T-helper 1 cell treated with Interleukin-12 subunit alpha and Interleukin-12 subunit beta and Interleukin-4 antibody, amounts not matched to agents 30 μg/mL and 1 μg/mL, for 36 hours (primary cell): Measurements from ENCODE around the gene VAV2.

Source experiments
- H3K27ac Mint-ChIP-seq: one replicate; pipeline ENCODE4 v1.8.0; 2021; ENCODE audit warnings: mild to moderate bottlenecking, mixed read lengths
- H3K27me3 Mint-ChIP-seq: one replicate; pipeline ENCODE4 v1.8.0; 2021; ENCODE audit warnings: low read depth, mixed read lengths
- H3K36me3 Mint-ChIP-seq: one replicate; pipeline ENCODE4 v1.8.0; 2021; ENCODE audit warnings: low read depth, mixed read lengths
- H3K4me1 Mint-ChIP-seq: one replicate; pipeline ENCODE4 v1.8.0; 2021; ENCODE audit warnings: low read depth, mixed read lengths
- H3K4me3 Mint-ChIP-seq: one replicate; pipeline ENCODE4 v1.8.0; 2021; ENCODE audit warnings: mild to moderate bottlenecking, moderate library complexity, mixed read lengths
- H3K9me3 Mint-ChIP-seq: one replicate; pipeline ENCODE4 v1.8.0; 2021; ENCODE audit warnings: mixed read lengths

The VAV2 gene

GRCh38 chr9:133842721-133843227 is 149.3 kb downstream of the VAV2 start:
- no peaks in the 10 kb centered on the region for H3K27me3 Mint-ChIP-seq
- H3K4me3 Mint-ChIP-seq: no peak overlapping the region
- H3K27ac Mint-ChIP-seq: no peak overlapping the region
- no peaks in the 10 kb centered on the region for H3K4me1 Mint-ChIP-seq
- no peaks in the 10 kb centered on the region for H3K36me3 Mint-ChIP-seq
- H3K9me3 Mint-ChIP-seq: no peaks in the 10 kb centered on the region

GRCh38 chr9:133842174-133842573 is 149.9 kb downstream of the VAV2 start:
- no peaks in the 10 kb centered on the region for H3K36me3 Mint-ChIP-seq
- no peaks in the 10 kb centered on the region for H3K9me3 Mint-ChIP-seq
- H3K4me1 Mint-ChIP-seq: no peaks in the 10 kb centered on the region
- H3K27me3 Mint-ChIP-seq: no peaks in the 10 kb centered on the region
- H3K4me3 Mint-ChIP-seq: no peak overlapping the region
- no peak overlapping the region for H3K27ac Mint-ChIP-seq

GRCh38 chr9:133841167-133841812 is 150.8 kb downstream of the VAV2 start:
- Mint-ChIP-seq H3K4me1 (no peaks in the 10 kb centered on the region), H3K4me3 (no peak overlapping the region), H3K27ac (no peak overlapping the region), H3K36me3 (no peaks in the 10 kb centered on the region), H3K9me3 (no peaks in the 10 kb centered on the region), H3K27me3 (no peaks in the 10 kb centered on the region)

GRCh38 chr9:133839822-133840329 is 152.2 kb downstream of the VAV2 start:
- no peaks in the 10 kb centered on the region for H3K36me3 Mint-ChIP-seq
- H3K9me3 Mint-ChIP-seq: no peaks in the 10 kb centered on the region
- H3K4me1 Mint-ChIP-seq: no peaks in the 10 kb centered on the region
- H3K27ac Mint-ChIP-seq: no peak overlapping the region
- no peak overlapping the region for H3K4me3 Mint-ChIP-seq
- H3K27me3 Mint-ChIP-seq: no peaks in the 10 kb centered on the region

GRCh38 chr9:133838859-133839507 is 153.1 kb downstream of the VAV2 start:
- Mint-ChIP-seq H3K4me1 (no peaks in the 10 kb centered on the region), H3K9me3 (no peaks in the 10 kb centered on the region), H3K36me3 (no peaks in the 10 kb centered on the region), H3K27me3 (no peaks in the 10 kb centered on the region), H3K4me3 (no peak overlapping the region), H3K27ac (no peak overlapping the region)

GRCh38 chr9:133837627-133838597 is 154.2 kb downstream of the VAV2 start:
- Mint-ChIP-seq H3K9me3 (no peaks in the 10 kb centered on the region), H3K4me3 (no peak overlapping the region), H3K36me3 (no peaks in the 10 kb centered on the region), H3K27me3 (no peaks in the 10 kb centered on the region), H3K27ac (no peak overlapping the region), H3K4me1 (no peaks in the 10 kb centered on the region)

- H3K36me3 Mint-ChIP-seq: no peaks in the 10 kb centered on the region
- H3K27me3 Mint-ChIP-seq: no peaks in the 10 kb centered on the region
- no peaks in the 10 kb centered on the region for H3K4me1 Mint-ChIP-seq
- no peaks in the 10 kb centered on the region for H3K9me3 Mint-ChIP-seq
- no peak overlapping the region for H3K27ac Mint-ChIP-seq
- H3K4me3 Mint-ChIP-seq: no peak overlapping the region
Measured at GRCh38 chr9:133836818-133837217, 155.3 kb downstream of the VAV2 start.

- no peak overlapping the region for H3K27ac Mint-ChIP-seq
- no peak overlapping the region for H3K4me3 Mint-ChIP-seq
- no peaks in the 10 kb centered on the region for H3K4me1 Mint-ChIP-seq
- no peaks in the 10 kb centered on the region for H3K27me3 Mint-ChIP-seq
- H3K36me3 Mint-ChIP-seq: no peaks in the 10 kb centered on the region
- no peaks in the 10 kb centered on the region for H3K9me3 Mint-ChIP-seq
Measured at GRCh38 chr9:133836001-133836758, 155.9 kb downstream of the VAV2 start.

GRCh38 chr9:133835262-133835901 is 156.7 kb downstream of the VAV2 start:
- no peaks in the 10 kb centered on the region for H3K4me1 Mint-ChIP-seq
- H3K36me3 Mint-ChIP-seq: no peaks in the 10 kb centered on the region
- H3K9me3 Mint-ChIP-seq: no peaks in the 10 kb centered on the region
- H3K27me3 Mint-ChIP-seq: no peaks in the 10 kb centered on the region
- no peak overlapping the region for H3K27ac Mint-ChIP-seq
- H3K4me3 Mint-ChIP-seq: no peak overlapping the region

- Mint-ChIP-seq H3K36me3 (no peaks in the 10 kb centered on the region), H3K9me3 (no peaks in the 10 kb centered on the region), H3K4me3 (no peak overlapping the region), H3K4me1 (no peaks in the 10 kb centered on the region), H3K27ac (no peak overlapping the region), H3K27me3 (no peaks in the 10 kb centered on the region)
Measured at GRCh38 chr9:133834080-133834976, 157.8 kb downstream of the VAV2 start.

GRCh38 chr9:133833388-133834025 is 158.6 kb downstream of the VAV2 start:
- no peaks in the 10 kb centered on the region for H3K4me1 Mint-ChIP-seq

GRCh38 chr9:133832877-133833276 is 159.2 kb downstream of the VAV2 start:
- no peaks in the 10 kb centered on the region for H3K9me3 Mint-ChIP-seq
- no peaks in the 10 kb centered on the region for H3K27me3 Mint-ChIP-seq
- no peaks in the 10 kb centered on the region for H3K36me3 Mint-ChIP-seq
- no peak overlapping the region for H3K27ac Mint-ChIP-seq
- no peak overlapping the region for H3K4me3 Mint-ChIP-seq
- H3K4me1 Mint-ChIP-seq: no peaks in the 10 kb centered on the region

More at GRCh38 chr9:133833388-133834025, 158.6 kb downstream of the VAV2 start:
- H3K9me3 Mint-ChIP-seq: no peaks in the 10 kb centered on the region
- H3K4me3 Mint-ChIP-seq: no peak overlapping the region
- H3K27ac Mint-ChIP-seq: no peak overlapping the region
- H3K27me3 Mint-ChIP-seq: no peaks in the 10 kb centered on the region
- no peaks in the 10 kb centered on the region for H3K36me3 Mint-ChIP-seq
